ENCODE results near the gene FBXO48. TPM values are rescaled to one million over a fixed set of nuclear protein-coding genes. Genes with fewer than 3 reads are reported as not detected.
A peak's percentile ranks its signal among the peaks of the same experiment; 100 is the strongest.
"Not testable (repeated sequence)": the region's sequence is repeated elsewhere in the genome, so short reads cannot be mapped to it uniquely, and the experiment has no call there.

The FBXO48 gene, protein sequence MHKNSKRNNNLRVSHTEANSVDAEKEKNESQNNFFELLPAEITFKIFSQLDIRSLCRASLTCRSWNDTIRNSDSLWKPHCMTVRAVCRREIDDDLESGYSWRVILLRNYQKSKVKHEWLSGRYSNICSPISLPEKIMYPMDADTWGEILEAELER
- polyA plus RNA-seq (2012; ENCODE audit: insufficient read depth, insufficient read length): 2.2 TPM

DNA sequence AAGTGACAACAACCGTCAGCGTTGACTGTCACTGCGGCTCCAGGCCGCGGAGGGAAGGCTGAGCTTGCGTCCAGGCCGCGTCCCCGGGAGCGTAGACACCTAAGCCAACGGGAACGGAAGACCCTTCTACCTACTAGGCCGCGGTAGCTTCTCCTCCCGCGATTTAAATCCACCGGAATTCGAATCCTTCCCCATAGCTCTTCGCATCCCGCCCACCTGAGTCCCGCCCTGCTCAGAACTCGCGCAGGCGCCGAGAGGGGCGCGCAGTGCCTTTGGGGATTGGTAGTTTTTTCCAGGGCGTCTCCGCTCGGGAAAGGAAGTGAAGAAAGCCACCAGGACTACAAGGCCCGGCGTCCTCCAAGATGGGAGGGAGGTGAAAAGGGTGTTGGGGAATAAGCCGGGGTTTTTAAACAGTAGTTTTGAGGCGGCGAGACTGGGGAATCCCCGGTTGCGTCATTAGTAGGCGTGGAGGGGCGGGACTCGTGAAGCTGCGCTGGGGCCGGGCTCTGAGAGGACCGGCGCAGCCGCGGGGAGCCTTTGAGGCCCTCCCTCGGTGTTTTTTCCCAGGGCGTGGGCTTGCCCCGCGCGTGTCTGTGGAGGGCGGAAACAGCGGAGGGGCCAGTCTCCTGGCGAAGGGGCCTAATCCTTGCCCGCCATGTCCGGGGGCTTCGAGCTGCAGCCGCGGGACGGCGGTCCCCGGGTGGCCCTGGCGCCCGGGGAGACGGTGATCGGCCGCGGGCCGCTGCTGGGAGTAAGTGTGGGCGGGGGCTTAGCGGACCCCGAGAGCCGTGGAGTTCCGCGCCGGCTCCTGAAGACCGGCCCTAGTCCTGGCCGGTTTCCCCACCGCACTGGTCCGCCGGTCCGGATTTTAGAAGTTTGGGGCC, at the start of gene FBXO48, which contains the start of gene APLF:
TSS of gene FBXO48 (minus strand) at position 218 of the 884 bp plus-strand sequence. CDS start 2,149 bp downstream, outside the sequence.
TSS of gene APLF (plus strand) at position 509 of the 884 bp plus-strand sequence. CDS start at position 656, 147 bp downstream.
- H3K4me3 ChIP-seq (ENCODE audit: low read length): peak within 1 kb of the TSS; percentile 88
- peak; percentile 99 for DNase-seq (ENCODE audit: low read depth, low spot score)

DNA sequence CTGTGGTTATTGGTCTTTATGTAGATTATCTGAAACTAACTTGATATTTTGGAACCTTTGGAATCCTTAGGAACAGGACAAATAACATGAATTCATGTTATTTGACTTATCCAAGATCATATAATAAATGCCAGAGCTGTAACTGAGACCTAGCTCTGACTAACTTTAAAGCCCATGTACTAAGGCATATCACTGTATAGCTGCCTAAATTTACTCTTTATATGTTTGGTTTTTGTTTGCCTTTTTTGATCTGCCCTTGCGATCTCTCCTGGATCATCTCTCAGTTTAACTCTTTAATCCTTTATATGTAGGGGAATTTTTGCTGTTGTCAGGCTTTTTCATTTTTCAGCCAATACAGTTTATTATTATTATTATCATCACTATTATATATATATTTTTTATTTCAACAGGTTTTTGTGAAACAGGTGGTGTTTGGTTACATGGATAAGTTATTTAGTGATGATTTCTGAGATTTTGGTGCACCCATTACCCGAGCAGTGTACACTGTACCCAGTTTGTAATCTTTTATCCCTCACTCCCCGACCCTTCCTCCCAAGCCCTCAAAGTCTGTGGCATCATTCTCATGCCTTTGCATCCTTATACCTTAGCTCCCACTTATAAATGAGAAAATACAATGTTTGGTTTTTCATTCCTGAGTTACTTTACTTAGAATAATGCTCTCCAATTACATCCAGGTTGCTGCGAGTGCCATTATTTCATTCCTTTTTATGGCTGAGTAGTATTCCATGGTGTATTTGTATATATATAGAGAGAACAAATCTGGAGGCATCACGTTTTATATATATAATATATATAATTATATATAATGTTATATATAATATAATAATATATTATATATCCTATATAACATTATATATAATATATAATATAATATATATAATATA, 49.2 kb upstream of the FBXO48 start:
- H3K4me3 ChIP-seq (ENCODE audit: low read length): no peak overlapping the region
- DNase-seq (ENCODE audit: low read depth, low spot score): no peak

DNA sequence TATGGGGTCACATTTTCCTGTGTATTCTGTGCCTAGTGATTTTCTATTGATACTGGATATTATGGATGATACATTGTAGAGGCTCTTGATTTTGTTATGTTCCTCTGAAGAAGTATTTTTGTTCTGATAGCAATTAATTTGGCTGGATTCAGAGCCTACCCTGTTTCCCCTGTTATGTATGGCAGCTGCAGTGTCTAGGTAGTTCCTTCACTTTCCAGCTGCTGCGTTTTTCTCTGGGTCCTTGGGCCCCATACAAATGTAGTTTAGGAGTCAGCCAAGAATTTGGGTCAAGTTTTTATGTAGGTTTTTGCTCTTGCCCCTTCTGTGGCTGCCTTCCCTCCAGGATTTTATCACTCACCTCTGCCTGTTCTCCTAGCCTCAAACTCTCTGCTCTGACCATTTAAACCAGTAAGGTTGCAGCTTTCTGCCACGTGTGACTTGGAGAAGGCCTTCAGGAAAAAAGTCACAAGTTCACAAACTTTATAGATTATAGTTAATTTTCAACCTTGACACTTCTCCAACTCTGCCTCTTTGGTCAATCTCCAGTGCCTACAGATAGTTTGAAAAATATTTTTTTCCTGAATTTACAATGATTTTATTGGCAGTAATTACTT, 47.3 kb upstream of the FBXO48 start:
- no peak overlapping the region for H3K4me3 ChIP-seq (ENCODE audit: low read length)
- no peak for DNase-seq (ENCODE audit: low read depth, low spot score)

DNA sequence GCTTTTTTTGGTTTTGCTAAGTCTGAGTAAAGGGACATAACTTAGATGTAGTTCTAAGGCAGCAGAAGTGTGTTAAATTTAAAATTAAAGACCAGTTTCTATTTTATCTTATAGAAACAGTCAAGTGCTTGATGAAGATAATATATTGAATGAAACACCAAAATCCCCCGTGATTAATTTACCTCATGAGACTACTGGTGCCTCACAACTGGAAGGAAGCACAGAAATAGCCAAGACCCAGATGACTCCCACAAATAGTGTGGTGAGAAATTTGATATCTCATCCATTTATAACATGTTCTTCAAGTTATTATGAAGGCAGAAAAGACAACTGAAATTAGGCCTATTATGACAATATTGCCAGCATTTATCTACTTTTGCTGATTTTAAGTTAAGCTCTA, 45.9 kb upstream of the FBXO48 start:
- DNase-seq (ENCODE audit: low read depth, low spot score): no peak
- H3K4me3 ChIP-seq (ENCODE audit: low read length): no peak overlapping the region

DNA sequence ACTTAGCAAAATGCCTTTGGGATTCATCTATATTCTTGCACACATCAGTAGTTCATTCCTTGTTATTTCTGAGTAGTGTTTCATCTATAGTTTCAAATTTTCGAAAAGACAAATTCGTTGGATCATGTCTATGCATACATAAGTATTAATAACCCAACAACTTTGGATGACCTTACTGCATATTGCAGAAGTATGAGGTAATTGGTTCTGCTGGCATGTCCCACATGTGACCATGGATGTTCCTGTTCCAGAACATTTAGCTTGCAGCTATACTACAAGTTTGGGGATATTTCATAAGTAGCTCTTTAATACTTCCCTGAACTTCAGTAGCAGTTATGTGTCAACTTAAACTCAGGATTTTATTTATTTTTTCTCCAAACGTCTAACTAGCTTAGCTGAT, 45.2 kb upstream of the FBXO48 start:
- H3K4me3 ChIP-seq (ENCODE audit: low read length): no peak overlapping the region
- no peak for DNase-seq (ENCODE audit: low read depth, low spot score)

DNA sequence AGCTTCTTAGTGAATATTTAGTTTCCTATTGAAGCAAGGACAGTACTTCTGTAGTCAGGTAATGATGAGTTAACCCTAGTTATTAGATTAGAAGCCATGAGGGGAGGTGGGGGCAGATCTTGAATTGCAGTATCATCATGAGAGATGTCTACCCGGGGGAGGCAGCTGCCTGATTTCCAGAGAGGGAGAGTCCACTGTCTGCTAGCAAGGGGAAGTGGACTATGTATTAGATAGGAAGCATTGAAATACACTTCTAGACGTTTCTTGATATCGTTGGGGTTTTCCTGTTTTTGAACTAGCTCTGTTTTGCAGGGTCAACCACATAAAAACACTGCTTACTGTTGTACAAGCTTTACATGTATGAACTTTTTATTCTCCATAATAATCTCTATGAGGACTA, 39.1 kb upstream of the FBXO48 start:
- DNase-seq (ENCODE audit: low read depth, low spot score): no peak
- H3K4me3 ChIP-seq (ENCODE audit: low read length): no peak overlapping the region

DNA sequence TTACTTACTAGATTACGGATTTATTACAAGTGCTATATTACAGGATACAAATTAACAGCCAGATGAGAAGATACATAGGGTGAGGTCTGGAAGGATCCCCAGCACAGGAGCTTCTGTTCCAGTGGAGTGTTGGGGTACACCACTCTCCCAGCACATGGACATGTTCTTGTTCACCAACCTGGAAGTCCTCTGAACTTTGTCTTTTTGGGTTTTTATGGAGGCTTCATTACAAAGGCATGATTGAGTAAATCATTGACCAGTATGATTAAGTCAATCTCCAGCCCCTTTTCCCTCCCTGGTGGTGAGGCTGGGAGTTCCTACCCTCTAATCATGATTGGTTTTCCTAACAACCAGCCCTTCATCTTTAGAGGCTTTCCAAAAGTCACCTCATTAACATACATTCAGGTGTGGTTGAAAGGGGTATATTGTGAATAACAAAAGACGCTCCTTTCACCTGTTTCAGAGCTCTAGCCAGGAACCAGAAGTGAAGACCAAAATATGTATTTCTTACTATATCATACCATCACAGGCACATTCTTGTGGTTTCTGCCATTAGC, 38.6 kb upstream of the FBXO48 start:
- no peak for DNase-seq (ENCODE audit: low read depth, low spot score)
- no peak overlapping the region for H3K4me3 ChIP-seq (ENCODE audit: low read length)

DNA sequence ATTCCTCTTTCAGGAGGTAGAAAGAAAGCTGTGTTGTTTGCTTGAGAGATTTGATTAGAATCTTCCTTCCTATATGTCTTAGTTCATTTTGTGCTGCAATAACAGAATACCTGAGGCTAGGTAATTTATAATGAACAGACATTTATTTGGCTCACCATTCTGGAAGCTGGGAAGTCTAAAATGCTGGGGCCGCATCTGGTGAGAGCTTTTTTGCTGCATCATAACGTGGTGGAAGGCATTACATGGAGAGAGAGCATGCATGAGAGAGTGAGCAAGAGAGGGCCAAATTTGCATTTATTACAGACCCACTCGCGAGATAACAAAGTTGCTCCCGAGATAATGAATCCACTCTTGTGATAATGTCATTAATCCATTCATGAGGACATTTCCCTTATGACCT, 34.7 kb upstream of the FBXO48 start:
- no peak for DNase-seq (ENCODE audit: low read depth, low spot score)
- no peak overlapping the region for H3K4me3 ChIP-seq (ENCODE audit: low read length)

DNA sequence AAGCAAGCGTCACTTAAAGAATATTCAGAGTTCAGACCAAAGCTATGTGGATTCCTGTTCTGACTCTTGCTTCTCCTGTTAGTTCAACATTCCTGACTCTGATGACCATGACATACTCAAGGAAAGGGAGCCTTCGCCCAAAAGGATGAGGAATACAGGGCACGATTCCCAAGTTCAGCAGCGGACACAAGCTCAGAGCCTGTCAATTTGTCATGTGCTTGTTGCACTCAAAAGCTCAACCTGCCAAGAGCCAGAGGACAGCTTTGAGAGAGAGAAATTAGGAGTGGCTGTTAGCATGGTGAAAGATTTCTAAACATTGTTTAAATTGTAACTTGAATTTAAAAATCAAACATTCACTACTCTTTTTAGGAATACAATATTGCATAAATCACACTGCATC, 33.6 kb upstream of the FBXO48 start:
- DNase-seq (ENCODE audit: low read depth, low spot score): no peak
- no peak overlapping the region for H3K4me3 ChIP-seq (ENCODE audit: low read length)

DNA sequence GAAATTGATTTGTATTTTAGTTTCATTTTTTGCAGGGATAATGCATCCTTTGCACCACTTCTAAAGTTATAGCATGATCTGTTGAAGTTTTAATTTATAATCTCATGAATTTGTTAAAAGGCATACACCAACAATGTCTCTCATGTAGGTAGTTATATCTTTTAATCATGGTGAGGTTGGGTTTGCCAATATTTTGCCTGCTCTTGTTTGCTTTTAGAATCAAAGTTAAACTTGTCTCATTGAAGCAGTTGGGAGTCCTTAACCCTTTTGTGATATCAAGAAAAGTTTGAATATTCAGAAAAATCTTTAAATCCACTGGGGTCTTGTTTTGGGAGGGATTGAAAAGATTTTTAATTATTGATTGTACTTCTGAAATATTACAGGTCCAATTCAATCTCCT, 32.0 kb upstream of the FBXO48 start:
- no peak for DNase-seq (ENCODE audit: low read depth, low spot score)
- H3K4me3 ChIP-seq (ENCODE audit: low read length): no peak overlapping the region

DNA sequence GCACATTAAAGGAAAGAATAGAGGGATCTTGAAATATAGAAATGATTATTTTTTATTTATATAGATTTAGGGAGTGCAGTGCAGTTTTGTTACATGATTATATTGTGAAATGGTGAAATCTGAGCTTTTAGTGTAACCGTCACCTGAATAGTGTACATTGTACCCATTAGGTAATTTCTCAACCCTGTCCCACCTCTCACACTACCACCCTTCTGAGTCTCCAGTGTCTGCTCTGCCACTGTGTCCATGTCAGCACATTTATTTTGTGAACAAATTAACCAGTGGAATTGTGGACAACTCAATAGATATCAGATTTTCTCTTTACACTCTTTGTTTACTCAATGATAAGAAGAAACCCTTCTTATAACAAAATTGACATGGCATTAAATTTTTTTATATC, 24.5 kb upstream of the FBXO48 start:
- no peak for DNase-seq (ENCODE audit: low read depth, low spot score)
- no peak overlapping the region for H3K4me3 ChIP-seq (ENCODE audit: low read length)

DNA sequence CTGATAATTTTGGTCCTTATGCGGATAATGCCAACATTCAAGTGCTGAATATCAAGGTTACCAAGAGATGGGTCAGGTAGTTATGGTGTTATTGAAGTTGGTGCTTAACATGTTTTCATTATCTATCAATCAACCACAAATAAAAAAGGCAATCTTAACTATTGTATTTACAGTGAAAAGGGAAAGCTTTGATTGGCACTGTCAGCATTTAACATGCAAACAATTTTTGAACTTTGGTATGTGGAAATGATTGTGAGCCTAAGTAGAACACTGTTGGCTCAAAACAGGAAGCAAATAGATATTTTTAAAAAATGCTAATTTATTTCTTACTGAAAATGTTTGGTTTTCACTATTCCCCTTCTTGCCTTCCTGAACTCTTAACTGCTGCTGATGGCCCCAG, 22.2 kb upstream of the FBXO48 start:
- no peak for DNase-seq (ENCODE audit: low read depth, low spot score)
- H3K4me3 ChIP-seq (ENCODE audit: low read length): no peak overlapping the region

DNA sequence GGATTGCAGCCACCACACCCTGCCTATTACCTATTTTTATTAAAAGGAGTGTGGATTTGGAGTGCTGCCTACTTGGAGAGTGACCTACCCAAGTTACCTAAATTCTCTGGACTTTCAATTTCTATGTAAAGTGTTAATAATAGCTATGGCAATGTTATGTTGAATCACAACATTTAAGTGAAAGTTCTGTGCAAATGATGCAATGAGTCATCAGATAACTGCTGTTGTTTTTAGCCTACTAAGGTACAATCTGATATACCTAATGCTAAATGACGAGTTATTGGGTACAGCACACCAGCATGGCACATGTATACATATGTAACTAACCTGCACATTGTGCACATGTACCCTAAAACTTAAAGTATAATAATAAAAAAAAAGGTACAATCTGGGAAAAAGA, 21.5 kb upstream of the FBXO48 start:
- DNase-seq (ENCODE audit: low read depth, low spot score); H3K4me3 ChIP-seq (ENCODE audit: low read length): not testable (repeated sequence)

DNA sequence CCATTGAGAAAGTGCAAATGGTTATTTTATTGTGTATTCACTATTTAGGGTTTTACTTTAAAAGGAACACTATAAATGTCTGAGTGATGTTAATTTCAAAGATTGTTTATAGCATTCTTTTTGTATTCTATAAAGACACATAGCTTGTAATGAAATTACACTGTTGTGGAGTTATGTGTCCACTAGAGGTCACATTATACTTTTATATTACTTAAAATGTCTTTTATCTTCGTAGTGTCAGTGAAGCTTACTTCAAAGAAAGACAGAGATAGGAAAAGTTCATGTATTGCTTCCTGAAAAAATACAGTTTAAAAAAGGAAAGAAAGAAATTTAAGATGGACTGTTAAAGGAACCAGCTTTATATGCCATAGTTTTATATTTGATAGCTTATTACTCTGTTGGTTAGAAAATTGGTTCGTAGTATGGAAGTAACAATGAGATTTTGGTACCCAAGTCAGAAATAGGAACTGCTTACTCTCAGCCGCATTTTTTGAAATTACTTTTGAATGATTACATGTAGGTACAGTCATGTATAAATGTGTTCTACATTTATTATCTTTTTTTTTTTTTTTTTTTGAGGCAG, 20.8 kb upstream of the FBXO48 start:
- no peak overlapping the region for H3K4me3 ChIP-seq (ENCODE audit: low read length)
- peak; percentile 31 for DNase-seq (ENCODE audit: low read depth, low spot score)

DNA sequence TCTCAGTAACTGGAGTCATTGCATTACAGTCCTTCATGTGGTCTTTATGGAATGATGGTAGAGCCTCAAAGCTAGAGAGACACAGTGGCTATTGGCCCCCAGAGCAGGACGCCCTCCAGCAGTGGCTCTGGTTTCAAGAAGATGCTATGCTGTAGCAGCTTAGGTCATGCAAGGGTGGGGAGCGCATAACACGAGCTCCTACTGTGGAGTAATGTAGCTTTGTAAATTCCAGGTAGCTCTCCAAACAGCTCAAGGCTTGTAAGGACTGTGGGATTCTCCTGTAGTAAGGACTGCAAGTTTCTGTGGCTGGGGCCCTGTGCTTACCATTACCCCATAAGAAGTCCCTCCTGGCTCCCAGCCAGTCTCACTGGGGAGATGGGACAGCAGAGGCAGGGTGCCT, 15.9 kb upstream of the FBXO48 start:
- DNase-seq (ENCODE audit: low read depth, low spot score): no peak
- H3K4me3 ChIP-seq (ENCODE audit: low read length): no peak overlapping the region

DNA sequence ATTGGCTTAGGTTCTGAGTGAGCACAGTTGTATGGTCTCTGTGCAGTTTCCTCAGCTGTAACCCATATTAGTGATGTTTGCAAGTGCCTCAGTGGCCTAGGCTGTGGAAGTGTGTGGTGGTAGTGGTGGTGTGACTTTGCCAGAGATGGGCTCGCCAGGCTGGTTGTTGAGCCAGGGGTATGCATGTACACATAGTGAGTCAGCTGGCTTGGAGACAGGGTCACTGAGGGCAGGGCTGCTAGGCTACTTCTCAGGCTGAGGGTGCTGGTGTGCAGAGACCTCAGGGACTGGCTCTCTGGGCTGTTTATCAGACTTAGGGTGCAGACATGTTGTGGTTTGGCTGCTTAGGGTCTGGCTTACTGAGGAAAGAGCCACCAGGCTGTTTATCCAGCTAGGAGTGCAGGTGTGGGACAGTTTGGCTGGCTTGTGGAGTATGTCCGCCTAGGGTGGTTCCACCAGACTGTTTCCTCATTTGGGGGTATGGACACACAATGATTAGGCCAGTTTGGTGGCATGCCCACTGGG, 15.3 kb upstream of the FBXO48 start:
- DNase-seq (ENCODE audit: low read depth, low spot score): no peak
- H3K4me3 ChIP-seq (ENCODE audit: low read length): no peak overlapping the region

DNA sequence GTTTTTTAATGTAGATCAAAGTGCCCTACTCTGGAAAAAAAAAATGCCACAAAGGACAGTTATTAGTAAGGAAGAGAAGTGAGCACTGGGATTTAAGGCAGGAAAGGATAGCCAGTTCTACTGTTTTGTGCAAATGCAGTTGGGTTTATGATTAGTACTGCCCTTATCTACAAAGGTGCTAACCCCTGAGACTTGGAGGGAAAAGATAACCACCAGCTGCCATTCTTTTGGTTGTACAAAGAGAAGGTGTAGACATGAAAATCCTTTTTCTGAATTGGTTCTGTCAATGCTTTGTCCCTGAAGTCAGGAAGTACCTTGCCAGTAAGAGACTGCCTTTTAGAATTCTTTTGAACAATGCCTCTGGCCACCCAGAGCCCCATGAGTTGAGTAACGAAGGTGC, 11.6 kb upstream of the FBXO48 start:
- DNase-seq (ENCODE audit: low read depth, low spot score): no peak

DNA sequence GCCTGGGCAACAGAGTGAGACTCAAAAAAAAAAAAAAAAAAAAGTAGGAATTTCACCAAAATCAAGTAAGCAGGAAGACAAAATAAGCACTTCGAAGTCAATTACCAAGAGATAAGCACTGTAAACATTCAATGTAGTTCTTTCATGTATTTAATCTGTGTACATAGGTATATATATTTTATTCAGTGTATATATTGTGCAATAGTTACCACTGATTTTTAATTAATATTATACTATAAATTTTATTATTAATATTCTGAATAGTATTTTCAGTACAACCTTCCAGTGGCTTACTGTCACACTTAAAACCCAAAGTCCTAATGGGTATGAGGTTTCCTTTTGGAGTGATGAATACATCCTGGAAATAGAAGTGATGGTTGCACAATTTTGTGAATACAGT, 9.4 kb upstream of the FBXO48 start:
- no peak for DNase-seq (ENCODE audit: low read depth, low spot score)
- H3K4me3 ChIP-seq (ENCODE audit: low read length): no peak overlapping the region

More for the DNA sequence above, 11.6 kb upstream of the FBXO48 start:
- H3K4me3 ChIP-seq (ENCODE audit: low read length): no peak overlapping the region

All from Jurkat, Clone E6-1 (cell line).